Measurements from ENCODE around the gene ZNF44. TPM values are rescaled to one million over a fixed set of nuclear protein-coding genes. Genes with fewer than 3 reads are reported as not detected.

Gene ZNF44
- total RNA-seq, result 10.0 and 11.2 TPM in 2 replicates

DNA sequence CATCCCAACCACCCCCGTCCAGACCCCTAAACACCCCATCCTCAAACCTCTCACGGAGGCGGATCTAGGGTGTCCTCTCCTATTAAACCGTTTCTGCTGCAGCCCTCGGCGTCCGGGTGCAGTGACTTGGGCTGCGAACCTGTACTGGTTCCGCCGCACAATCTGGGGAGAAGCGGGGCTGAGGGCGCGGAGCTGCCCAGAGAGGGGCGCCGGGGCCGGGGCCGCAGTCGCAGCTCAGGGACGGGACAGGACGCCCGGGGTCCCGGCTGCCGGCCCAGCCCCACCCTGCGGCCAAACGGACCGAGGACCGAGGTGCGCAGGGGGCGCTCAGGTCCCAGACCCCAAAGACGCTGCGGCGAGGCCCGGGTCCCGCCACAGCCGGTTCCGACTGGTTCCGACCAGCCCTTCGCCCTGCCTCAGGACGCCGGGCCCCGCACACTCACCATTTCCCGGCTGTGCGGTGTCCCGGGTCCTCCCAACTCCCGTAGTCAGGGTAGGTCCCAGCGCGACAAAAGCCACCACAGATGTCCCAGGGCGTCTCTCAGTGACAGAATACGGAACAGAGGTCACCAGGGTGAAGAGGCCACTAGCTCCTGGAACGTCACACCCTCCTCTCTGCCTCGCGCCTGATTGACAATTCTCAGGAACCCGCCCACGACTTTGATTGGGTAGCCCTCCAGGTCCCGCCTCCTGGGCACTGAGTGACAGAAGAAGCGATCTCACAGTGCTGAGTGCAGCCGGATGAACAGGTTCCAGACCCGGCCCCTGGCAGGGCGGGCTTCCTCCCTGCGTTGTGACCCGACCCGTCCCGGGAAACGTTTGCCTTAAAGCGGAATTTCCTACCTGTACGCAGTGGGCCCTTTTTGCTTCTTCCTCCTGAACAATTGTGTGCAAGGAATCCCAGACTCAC, at the start of gene ZNF44:
Gene ZNF44, minus strand, starts transcription at position 635 of the 910 bp plus-strand sequence. Its CDS starts 189 bp downstream, at position 446.
- peaks cover 49% of the 10 kb centered on the region for H3K79me2 ChIP-seq (ENCODE audit: insufficient read depth, low read length)

DNA sequence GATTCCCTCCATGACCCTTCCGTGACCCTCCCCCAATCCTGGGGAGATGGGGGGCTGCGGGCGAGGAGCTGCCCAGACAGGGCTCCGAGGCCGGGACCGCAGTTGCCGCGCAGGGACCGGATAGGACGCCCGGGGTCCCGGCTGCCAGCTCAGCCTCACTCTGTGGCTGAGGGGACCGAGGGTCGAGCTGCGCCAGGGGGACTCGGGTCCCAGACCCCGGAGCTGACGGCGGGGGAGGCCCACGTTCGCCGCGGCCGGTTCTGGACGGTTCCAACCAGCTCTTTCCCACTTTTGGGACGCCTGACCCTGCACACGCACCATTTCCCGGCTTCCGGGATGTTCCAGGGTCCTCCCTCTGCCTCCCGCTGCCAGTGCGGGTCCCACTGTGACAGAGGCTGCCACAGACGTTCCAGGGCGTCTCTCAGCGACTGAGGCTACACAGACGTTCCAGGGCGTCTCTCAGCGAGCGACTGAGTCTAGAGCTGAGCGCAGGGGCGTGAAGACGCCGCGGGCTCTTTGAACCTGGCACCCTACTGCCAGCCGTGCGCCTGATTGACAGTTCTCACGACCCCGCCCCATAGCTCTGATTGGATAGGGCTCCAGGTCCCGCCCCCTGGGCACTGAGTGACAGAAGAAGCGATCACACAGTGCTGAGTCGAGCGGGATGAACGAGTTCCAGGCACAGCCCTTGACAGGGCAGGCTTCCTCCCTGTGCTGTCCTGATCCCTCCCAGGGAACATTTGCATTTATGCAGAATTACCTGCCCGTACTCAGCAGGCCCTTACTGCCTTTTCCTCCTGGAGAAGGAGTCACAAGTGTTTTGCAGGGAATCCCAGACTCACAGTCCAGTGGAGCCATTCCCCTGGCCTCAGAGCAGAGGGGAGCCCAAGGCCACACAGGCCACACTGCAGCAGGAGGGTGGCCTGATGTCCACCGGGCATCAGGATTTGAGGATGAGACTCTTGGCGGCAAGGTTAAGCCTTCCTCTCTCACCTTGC, 38.8 kb upstream of the ZNF44 start, which contains the start of gene ZNF563:
Gene ZNF563, minus strand, starts transcription at position 472 of the 998 bp plus-strand sequence. Its CDS starts 151 bp downstream, at position 321.
- Histone ChIP-seq H4K20me1 (ENCODE audit: insufficient read depth, low read length) (no peaks in the 10 kb centered on the region), H3K27me3 (ENCODE audit: insufficient read depth, low read length) (no peaks in the 10 kb centered on the region), H2AFZ (ENCODE audit: low read length) (peak within 1 kb of the TSS; percentile 92), H3K4me2 (ENCODE audit: insufficient read depth, low read length) (peak within 1 kb of the TSS; percentile 90), H3K9me3 (ENCODE audit: low read depth, low read length) (no peaks in the 10 kb centered on the region), H3K27ac (ENCODE audit: low read depth, low read length) (peak within 1 kb of the TSS; percentile 59), H3K79me2 (ENCODE audit: insufficient read depth, low read length) (peaks cover 11% of the 10 kb centered on the region), H3K36me3 (ENCODE audit: insufficient read depth, low read length) (no peaks in the 10 kb centered on the region), H3K4me3 (ENCODE audit: insufficient read depth, low read length) (peak within 1 kb of the TSS; percentile 89), H3K4me1 (ENCODE audit: insufficient read depth, low read length) (peaks cover 8% of the 10 kb centered on the region)
- DNase-seq (ENCODE audit: insufficient read length, low spot score, missing footprints), result peak; percentile 97
- TF ChIP-seq, protein P1, sequence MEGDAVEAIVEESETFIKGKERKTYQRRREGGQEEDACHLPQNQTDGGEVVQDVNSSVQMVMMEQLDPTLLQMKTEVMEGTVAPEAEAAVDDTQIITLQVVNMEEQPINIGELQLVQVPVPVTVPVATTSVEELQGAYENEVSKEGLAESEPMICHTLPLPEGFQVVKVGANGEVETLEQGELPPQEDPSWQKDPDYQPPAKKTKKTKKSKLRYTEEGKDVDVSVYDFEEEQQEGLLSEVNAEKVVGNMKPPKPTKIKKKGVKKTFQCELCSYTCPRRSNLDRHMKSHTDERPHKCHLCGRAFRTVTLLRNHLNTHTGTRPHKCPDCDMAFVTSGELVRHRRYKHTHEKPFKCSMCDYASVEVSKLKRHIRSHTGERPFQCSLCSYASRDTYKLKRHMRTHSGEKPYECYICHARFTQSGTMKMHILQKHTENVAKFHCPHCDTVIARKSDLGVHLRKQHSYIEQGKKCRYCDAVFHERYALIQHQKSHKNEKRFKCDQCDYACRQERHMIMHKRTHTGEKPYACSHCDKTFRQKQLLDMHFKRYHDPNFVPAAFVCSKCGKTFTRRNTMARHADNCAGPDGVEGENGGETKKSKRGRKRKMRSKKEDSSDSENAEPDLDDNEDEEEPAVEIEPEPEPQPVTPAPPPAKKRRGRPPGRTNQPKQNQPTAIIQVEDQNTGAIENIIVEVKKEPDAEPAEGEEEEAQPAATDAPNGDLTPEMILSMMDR (IDR thresholded peaks at IDR 0.05; ENCODE audit: extremely low read depth, low read depth, low read length), result no peak

More for the DNA sequence above, at the start of gene ZNF44:
- Histone ChIP-seq H3K27me3 (ENCODE audit: insufficient read depth, low read length) (no peaks in the 10 kb centered on the region), H3K4me1 (ENCODE audit: insufficient read depth, low read length) (peaks cover 8% of the 10 kb centered on the region), H2AFZ (ENCODE audit: low read length) (peak within 1 kb of the TSS; percentile 97), H3K4me3 (ENCODE audit: insufficient read depth, low read length) (peak within 1 kb of the TSS; percentile 97), H4K20me1 (ENCODE audit: insufficient read depth, low read length) (peaks cover 7% of the 10 kb centered on the region), H3K36me3 (ENCODE audit: insufficient read depth, low read length) (peaks cover 8% of the 10 kb centered on the region), H3K9me3 (ENCODE audit: low read depth, low read length) (no peaks in the 10 kb centered on the region), H3K4me2 (ENCODE audit: insufficient read depth, low read length) (peak within 1 kb of the TSS; percentile 95), H3K27ac (ENCODE audit: low read depth, low read length) (peak within 1 kb of the TSS; percentile 93)
- TF ChIP-seq, protein P1 (IDR thresholded peaks at IDR 0.05; ENCODE audit: extremely low read depth, low read depth, low read length), result no peak
- DNase-seq (ENCODE audit: insufficient read length, low spot score, missing footprints), result peak; percentile 98

DNA sequence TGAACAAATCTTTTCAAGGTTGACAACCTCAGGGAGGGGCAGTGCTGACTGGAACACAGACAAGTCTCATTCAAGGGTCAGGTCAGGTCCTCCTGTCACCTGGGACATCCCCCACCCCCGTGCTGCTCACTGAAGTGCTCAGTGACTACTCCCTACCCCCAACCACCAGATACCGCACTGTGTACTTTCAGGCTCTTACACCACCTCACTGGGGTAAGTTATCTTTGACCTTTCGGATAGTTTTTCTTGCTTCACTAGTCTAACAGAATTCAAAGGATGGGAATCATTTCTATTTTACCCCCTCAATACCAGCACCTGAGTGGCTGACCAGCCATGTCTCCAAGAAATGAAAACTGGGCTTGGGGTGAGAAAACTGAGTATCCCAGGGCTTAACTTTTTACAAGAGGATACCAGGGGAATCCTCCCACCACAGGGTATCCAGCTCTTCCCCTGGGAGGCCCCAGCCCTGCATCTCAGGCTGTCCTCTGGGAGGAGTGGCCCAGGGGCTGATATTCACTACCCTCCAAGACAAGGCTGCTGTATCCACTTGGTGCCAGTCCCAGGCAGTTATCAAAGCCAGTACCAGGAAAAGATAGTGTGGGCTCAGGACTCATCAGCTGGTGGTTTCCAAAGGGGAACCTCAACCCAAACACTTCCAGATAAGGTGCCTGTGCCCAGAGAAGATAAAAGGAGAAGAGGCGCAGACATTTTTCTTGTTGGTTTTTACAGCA, 36.7 kb upstream of the ZNF44 start:
- H3K36me3 ChIP-seq (ENCODE audit: insufficient read depth, low read length), result no peaks in the 10 kb centered on the region
- DNase-seq (ENCODE audit: insufficient read length, low spot score, missing footprints), result no peak
- no peaks in the 10 kb centered on the region for H4K20me1 ChIP-seq (ENCODE audit: insufficient read depth, low read length)
- peaks cover 17% of the 10 kb centered on the region for H3K79me2 ChIP-seq (ENCODE audit: insufficient read depth, low read length)
- TF ChIP-seq, protein P1 (IDR thresholded peaks at IDR 0.05; ENCODE audit: extremely low read depth, low read depth, low read length), result no peak
- H3K4me2 ChIP-seq (ENCODE audit: insufficient read depth, low read length), result no peak overlapping the region
- H3K4me3 ChIP-seq (ENCODE audit: insufficient read depth, low read length), result no peak overlapping the region
- no peaks in the 10 kb centered on the region for H3K27me3 ChIP-seq (ENCODE audit: insufficient read depth, low read length)
- H3K4me1 ChIP-seq (ENCODE audit: insufficient read depth, low read length), result peaks cover 8% of the 10 kb centered on the region
- H2AFZ ChIP-seq (ENCODE audit: low read length), result no peak overlapping the region
- no peaks in the 10 kb centered on the region for H3K9me3 ChIP-seq (ENCODE audit: low read depth, low read length)
- no peak overlapping the region for H3K27ac ChIP-seq (ENCODE audit: low read depth, low read length)

Measured in osteoblast (primary cell).